Measurements from ENCODE around the gene LRFN3.

DNA sequence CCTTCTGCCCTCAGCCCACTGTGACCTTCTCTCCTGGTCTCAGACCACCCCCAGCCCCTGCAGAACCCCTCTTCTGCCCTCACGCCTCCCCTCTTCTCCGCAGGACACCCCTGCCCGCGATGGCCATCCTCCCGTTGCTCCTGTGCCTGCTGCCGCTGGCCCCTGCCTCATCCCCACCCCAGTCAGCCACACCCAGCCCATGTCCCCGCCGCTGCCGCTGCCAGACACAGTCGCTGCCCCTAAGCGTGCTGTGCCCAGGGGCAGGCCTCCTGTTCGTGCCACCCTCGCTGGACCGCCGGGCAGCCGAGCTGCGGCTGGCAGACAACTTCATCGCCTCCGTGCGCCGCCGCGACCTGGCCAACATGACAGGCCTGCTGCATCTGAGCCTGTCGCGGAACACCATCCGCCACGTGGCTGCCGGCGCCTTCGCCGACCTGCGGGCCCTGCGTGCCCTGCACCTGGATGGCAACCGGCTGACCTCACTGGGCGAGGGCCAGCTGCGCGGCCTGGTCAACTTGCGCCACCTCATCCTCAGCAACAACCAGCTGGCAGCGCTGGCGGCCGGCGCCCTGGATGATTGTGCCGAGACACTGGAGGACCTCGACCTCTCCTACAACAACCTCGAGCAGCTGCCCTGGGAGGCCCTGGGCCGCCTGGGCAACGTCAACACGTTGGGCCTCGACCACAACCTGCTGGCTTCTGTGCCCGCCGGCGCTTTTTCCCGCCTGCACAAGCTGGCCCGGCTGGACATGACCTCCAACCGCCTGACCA lies 3.3 kb downstream of the LRFN3 start:
- TF ChIP-seq RARB (CRISPR knock-in tag; IDR thresholded peaks at IDR 0.05), result no peak
- no peak for TF ChIP-seq PPARA (CRISPR knock-in tag; IDR thresholded peaks at IDR 0.05; ENCODE audit: borderline replicate concordance)
- TF ChIP-seq, protein P1, sequence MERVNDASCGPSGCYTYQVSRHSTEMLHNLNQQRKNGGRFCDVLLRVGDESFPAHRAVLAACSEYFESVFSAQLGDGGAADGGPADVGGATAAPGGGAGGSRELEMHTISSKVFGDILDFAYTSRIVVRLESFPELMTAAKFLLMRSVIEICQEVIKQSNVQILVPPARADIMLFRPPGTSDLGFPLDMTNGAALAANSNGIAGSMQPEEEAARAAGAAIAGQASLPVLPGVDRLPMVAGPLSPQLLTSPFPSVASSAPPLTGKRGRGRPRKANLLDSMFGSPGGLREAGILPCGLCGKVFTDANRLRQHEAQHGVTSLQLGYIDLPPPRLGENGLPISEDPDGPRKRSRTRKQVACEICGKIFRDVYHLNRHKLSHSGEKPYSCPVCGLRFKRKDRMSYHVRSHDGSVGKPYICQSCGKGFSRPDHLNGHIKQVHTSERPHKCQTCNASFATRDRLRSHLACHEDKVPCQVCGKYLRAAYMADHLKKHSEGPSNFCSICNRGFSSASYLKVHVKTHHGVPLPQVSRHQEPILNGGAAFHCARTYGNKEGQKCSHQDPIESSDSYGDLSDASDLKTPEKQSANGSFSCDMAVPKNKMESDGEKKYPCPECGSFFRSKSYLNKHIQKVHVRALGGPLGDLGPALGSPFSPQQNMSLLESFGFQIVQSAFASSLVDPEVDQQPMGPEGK (CRISPR knock-in tag; IDR thresholded peaks at IDR 0.05; ENCODE audit: borderline replicate concordance), result no peak
- TF ChIP-seq ARNTL (CRISPR knock-in tag; IDR thresholded peaks at IDR 0.05; ENCODE audit: borderline replicate concordance, low read depth), result no peak
- no peak for TF ChIP-seq ZNF70 (CRISPR knock-in tag; IDR thresholded peaks at IDR 0.05)
- no peak for TF ChIP-seq ZNF565 (CRISPR knock-in tag; conservative IDR thresholded peaks at IDR 0.05; ENCODE audit: low read depth)
- no peak for TF ChIP-seq ZFP3 (CRISPR knock-in tag; IDR thresholded peaks at IDR 0.05)

Data from SK-N-SH treated with all-trans-retinoic acid at 6 μM for 48 hours (cell line).